PC-3 (cell line): ENCODE data around the gene GPR183. TPM values are rescaled to one million over a fixed set of nuclear protein-coding genes. Genes with fewer than 3 reads are reported as not detected.

Experiments used
- ATAC-seq: fragments of 200-7000 bp; cut with Tn5 transposase; 2 replicates; pipeline ENCODE4 v1.9.1; 2020; ENCODE audit warnings: mild to moderate bottlenecking, moderate library complexity
- BruUV-seq: library from RNA; stranded (reverse); fragments of 400-500 nt; replicated peaks from 2 replicates; lab custom pipeline; 2021; lab: Mats Ljungman, UMichigan
- CTCF ChIA-PET: fragments of 300-600 bp; sonication (Branson Sonifier 250); formaldehyde crosslinking; loops from one replicate; lab custom pipeline; 2022; ENCODE audit warnings: antibody characterized with exemption; lab: Charles Lee
- POLR2A ChIA-PET: fragments of 300-600 bp; sonication (Branson Sonifier 250); formaldehyde crosslinking; loops from one replicate; lab custom pipeline; 2022; ENCODE audit warnings: antibody characterized with exemption; ENCODE audit not compliant: unreplicated experiment; lab: Charles Lee
- DNase-seq: peaks from one replicate; pipeline ENCODE4 v3.0.0-alpha.2; 2015
- H2AFZ ChIP-seq: fragments of 300-600 bp; sonication (generic); 2 replicates; pipeline ENCODE4 v1.6.0; 2016; ENCODE audit warnings: antibody characterized with exemption, low read length
- H3F3A ChIP-seq: fragments of 300-600 bp; sonication (generic); one replicate; pipeline ENCODE4 v1.6.0; 2017; ENCODE audit warnings: antibody characterized with exemption, low read length, control low read depth, mild to moderate bottlenecking; ENCODE audit not compliant: unreplicated experiment
- H3K27ac ChIP-seq: fragments of 300-600 bp; sonication (generic); 2 replicates; pipeline ENCODE4 v1.5.1; 2016; ENCODE audit warnings: mild to moderate bottlenecking, low read length
- H3K27me3 ChIP-seq: fragments of 300-600 bp; sonication (generic); 2 replicates; pipeline ENCODE4 v1.6.1; 2016; ENCODE audit warnings: low read length, mixed read lengths
- H3K36me3 ChIP-seq: fragments of 300-600 bp; sonication (generic); 2 replicates; pipeline ENCODE4 v1.6.1; 2016; ENCODE audit warnings: low read depth, mixed run types, low read length, mixed read lengths
- H3K4me1 ChIP-seq: fragments of 300-600 bp; sonication (generic); 2 replicates; pipeline ENCODE4 v1.5.1; 2016; ENCODE audit warnings: low read length; ENCODE audit not compliant: insufficient read depth
- H3K4me2 ChIP-seq: fragments of 300-600 bp; sonication (generic); 2 replicates; pipeline ENCODE4 v1.6.0; 2016; ENCODE audit warnings: low read length
- H3K4me3 ChIP-seq: fragments of 300-600 bp; sonication (generic); 2 replicates; pipeline ENCODE4 v1.5.1; 2016; ENCODE audit warnings: mild to moderate bottlenecking, low read length, mixed read lengths
- H3K79me2 ChIP-seq: fragments of 300-600 bp; sonication (generic); 2 replicates; pipeline ENCODE4 v1.6.1; 2017; ENCODE audit warnings: low read length, mixed read lengths
- H3K9ac ChIP-seq: fragments of 300-600 bp; sonication (generic); 2 replicates; pipeline ENCODE4 v1.6.0; 2016; ENCODE audit warnings: mild to moderate bottlenecking, low read length
- H3K9me2 ChIP-seq: fragments of 300-600 bp; sonication (generic); replicated peaks from 2 replicates; pipeline ENCODE4 v1.6.1; 2016; ENCODE audit warnings: mixed run types, low read length, mixed read lengths
- H3K9me3 ChIP-seq: fragments of 300-600 bp; sonication (generic); 2 replicates; pipeline ENCODE4 v1.6.1; 2016; ENCODE audit warnings: low read length, mixed read lengths
- H4K20me1 ChIP-seq: fragments of 300-600 bp; sonication (generic); 2 replicates; pipeline ENCODE4 v1.6.1; 2016; ENCODE audit warnings: low read length, mixed read lengths
- EZH2 ChIP-seq: fragments of 300-600 bp; sonication (generic); IDR thresholded peaks from one replicate; pipeline ENCODE4 v1.6.1; 2017; ENCODE audit warnings: antibody characterized with exemption, mild to moderate bottlenecking, low read length; ENCODE audit not compliant: unreplicated experiment
- EZH2phosphoT487 ChIP-seq: fragments of 300-600 bp; sonication (generic); IDR thresholded peaks from 2 replicates; pipeline ENCODE4 v1.6.1; 2018; ENCODE audit warnings: mild to moderate bottlenecking, antibody characterized with exemption, low read length, borderline replicate concordance
- intact Hi-C: fragments of 100-400 bp; cut with micrococcal nuclease; formaldehyde crosslinking; loops from 2 replicates; pipeline ENCODE4 v1.9.0; 2023
- total RNA-seq: library from RNA; depleted of rRNA; stranded (reverse); fragments of >200 nt; gene quantifications from 2 replicates; pipeline ENCODE4 v1.2.3, GENCODE V29; 2014
- TF ChIP-seq, protein P1 (sequence below): fragments of 300-600 bp; sonication (generic); conservative IDR thresholded peaks from 2 replicates; pipeline ENCODE4 v1.5.1; 2017; ENCODE audit warnings: antibody characterized with exemption, low read depth, mild to moderate bottlenecking, low read length

Gene GPR183
- total RNA-seq, 1 experiment from 2014 or later = not detected

DNA sequence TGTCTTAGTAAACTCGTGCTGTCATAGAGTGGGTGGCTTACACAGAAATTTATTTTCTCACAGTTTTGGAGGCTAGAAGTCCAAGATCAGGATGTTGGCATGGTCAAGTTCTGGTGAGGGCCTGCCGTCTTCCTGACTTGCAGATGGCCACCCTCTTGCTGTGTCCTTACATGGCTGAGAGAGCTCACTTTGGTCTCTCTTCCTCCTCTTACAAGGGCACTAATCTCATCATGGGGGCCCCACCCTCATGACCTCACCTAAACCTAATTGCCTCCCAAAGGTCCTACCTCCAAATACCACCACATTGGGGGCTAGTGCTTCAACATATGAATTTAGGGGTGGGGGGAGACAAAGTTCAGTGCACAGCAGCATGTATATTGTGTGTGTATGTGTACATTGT lies 34.7 kb downstream of the GPR183 start:
- Histone ChIP-seq H3K79me2 (no peaks in the 10 kb centered on the region), H3K27me3 (no peaks in the 10 kb centered on the region)
- CTCF ChIA-PET = no interaction called here

DNA sequence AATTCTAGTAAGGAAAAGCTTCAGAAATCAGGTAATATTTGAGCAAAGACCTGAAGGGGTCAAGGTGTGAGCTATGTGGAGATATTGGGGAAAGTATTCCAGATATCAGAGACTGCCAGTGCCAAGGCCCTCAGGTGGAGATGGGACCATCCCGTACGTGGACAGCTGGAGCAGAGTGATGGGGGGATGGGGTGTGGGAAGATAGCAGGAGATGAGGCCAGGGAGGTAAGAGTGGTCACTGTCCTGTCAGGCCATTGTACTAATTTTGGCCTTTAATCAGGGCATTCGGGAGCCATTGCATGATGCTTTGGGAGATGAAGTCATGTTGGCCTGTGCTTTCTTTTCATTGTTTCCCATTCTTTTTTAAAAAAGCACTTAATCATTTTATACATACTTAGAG lies 36.0 kb downstream of the GPR183 start:
- H3K4me2 ChIP-seq = no peak overlapping the region
- no peaks in the 10 kb centered on the region for H3K27me3 ChIP-seq
- no peaks in the 10 kb centered on the region for H3K9me3 ChIP-seq
- DNase-seq = no peak
- no peak overlapping the region for H3K4me3 ChIP-seq
- ChIA-PET CTCF (no interaction called here), POLR2A (no interaction called here)
- H3F3A ChIP-seq = no peaks in the 10 kb centered on the region
- intact Hi-C loops = no loop called here
- no peaks in the 10 kb centered on the region for H3K36me3 ChIP-seq
- no peak overlapping the region for H2AFZ ChIP-seq
- H3K79me2 ChIP-seq = no peaks in the 10 kb centered on the region
- TF ChIP-seq EZH2 (no peak), EZH2phosphoT487 (no peak)
- TF ChIP-seq, protein P1, sequence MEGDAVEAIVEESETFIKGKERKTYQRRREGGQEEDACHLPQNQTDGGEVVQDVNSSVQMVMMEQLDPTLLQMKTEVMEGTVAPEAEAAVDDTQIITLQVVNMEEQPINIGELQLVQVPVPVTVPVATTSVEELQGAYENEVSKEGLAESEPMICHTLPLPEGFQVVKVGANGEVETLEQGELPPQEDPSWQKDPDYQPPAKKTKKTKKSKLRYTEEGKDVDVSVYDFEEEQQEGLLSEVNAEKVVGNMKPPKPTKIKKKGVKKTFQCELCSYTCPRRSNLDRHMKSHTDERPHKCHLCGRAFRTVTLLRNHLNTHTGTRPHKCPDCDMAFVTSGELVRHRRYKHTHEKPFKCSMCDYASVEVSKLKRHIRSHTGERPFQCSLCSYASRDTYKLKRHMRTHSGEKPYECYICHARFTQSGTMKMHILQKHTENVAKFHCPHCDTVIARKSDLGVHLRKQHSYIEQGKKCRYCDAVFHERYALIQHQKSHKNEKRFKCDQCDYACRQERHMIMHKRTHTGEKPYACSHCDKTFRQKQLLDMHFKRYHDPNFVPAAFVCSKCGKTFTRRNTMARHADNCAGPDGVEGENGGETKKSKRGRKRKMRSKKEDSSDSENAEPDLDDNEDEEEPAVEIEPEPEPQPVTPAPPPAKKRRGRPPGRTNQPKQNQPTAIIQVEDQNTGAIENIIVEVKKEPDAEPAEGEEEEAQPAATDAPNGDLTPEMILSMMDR = no peak
- H3K27ac ChIP-seq = no peak overlapping the region
- H3K9ac ChIP-seq = no peak overlapping the region
- no TSS peak for BruUV-seq
- H3K4me1 ChIP-seq = no peaks in the 10 kb centered on the region
- no peaks in the 10 kb centered on the region for H3K9me2 ChIP-seq
- ATAC-seq = no peak
- H4K20me1 ChIP-seq = no peaks in the 10 kb centered on the region

More for the DNA sequence above, 34.7 kb downstream of the GPR183 start:
- H3F3A ChIP-seq = no peaks in the 10 kb centered on the region
- no peaks in the 10 kb centered on the region for H3K4me1 ChIP-seq
- H4K20me1 ChIP-seq = no peaks in the 10 kb centered on the region
- POLR2A ChIA-PET = no interaction called here
- BruUV-seq = no TSS peak
- no peak overlapping the region for H3K4me2 ChIP-seq
- H2AFZ ChIP-seq = no peak overlapping the region
- H3K9ac ChIP-seq = no peak overlapping the region
- H3K36me3 ChIP-seq = no peaks in the 10 kb centered on the region
- TF ChIP-seq EZH2 (no peak), EZH2phosphoT487 (no peak)
- TF ChIP-seq, protein P1 = no peak
- no peak overlapping the region for H3K27ac ChIP-seq
- H3K4me3 ChIP-seq = no peak overlapping the region
- no peaks in the 10 kb centered on the region for H3K9me2 ChIP-seq
- no peak for ATAC-seq
- H3K9me3 ChIP-seq = no peaks in the 10 kb centered on the region
- no peak for DNase-seq
- intact Hi-C loops = no loop called here

DNA sequence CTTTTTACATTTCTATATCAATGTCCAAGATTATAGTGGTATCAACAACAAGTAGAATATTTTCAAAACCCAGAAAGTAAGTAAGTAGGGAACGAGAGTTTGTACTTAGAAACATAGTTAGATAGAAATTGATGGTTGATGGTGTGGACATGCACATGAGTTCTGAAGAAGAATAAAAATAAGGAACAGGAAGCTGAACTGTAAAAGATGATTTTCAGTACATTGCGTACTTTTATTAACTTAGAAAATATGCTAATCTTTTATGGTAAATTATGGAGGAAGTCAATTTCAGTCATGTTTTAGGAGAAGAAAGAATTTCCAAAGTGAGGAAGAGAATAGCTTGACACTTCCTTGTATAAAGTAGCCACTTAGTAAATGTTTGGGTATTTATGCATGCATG lies 36.7 kb downstream of the GPR183 start:
- Histone ChIP-seq H3K27me3 (no peaks in the 10 kb centered on the region), H3K9me2 (no peaks in the 10 kb centered on the region), H3K36me3 (no peaks in the 10 kb centered on the region), H3K27ac (no peak overlapping the region), H3K9me3 (no peaks in the 10 kb centered on the region), H3K4me2 (no peak overlapping the region), H3K79me2 (no peaks in the 10 kb centered on the region), H3K9ac (no peak overlapping the region), H4K20me1 (no peaks in the 10 kb centered on the region), H2AFZ (no peak overlapping the region), H3K4me1 (no peaks in the 10 kb centered on the region), H3K4me3 (no peak overlapping the region), H3F3A (no peaks in the 10 kb centered on the region)
- CTCF ChIA-PET = no interaction called here
- ATAC-seq (no peak), DNase-seq (no peak)
- BruUV-seq = no TSS peak
- POLR2A ChIA-PET = interaction anchor here (0.7 kb wide), 1 partner anchor 69 kb away, joined by 4 read pairs; no protein-coding TSS in a partner anchor
- intact Hi-C loops = no loop called here
- TF ChIP-seq, protein P1 = no peak
- TF ChIP-seq EZH2 (no peak), EZH2phosphoT487 (no peak)
